T47D (cell line): Measurements from ENCODE around the gene HOMER1.

Experiments used
- DNase-seq, 2 experiments: peaks; one replicate each; pipeline versions ENCODE4 v3.0.0 to v3.0.0-alpha.2; 2011 to 2012; ENCODE audit warnings: low read depth in 1 of 2, low spot score in 1 of 2
- JUND ChIP-seq: IDR thresholded peaks from 2 replicates; pipeline ENCODE4 v1.6.1; 2012; ENCODE audit warnings: low read depth
- in situ Hi-C: cut with HindIII; loops from 2 replicates; pipeline ENCODE4 v1.10.0; 2016; ENCODE audit warnings: low sequenced_read_pairs, low pct_unique_long_range_greater_than_20kb

Gene HOMER1

DNA sequence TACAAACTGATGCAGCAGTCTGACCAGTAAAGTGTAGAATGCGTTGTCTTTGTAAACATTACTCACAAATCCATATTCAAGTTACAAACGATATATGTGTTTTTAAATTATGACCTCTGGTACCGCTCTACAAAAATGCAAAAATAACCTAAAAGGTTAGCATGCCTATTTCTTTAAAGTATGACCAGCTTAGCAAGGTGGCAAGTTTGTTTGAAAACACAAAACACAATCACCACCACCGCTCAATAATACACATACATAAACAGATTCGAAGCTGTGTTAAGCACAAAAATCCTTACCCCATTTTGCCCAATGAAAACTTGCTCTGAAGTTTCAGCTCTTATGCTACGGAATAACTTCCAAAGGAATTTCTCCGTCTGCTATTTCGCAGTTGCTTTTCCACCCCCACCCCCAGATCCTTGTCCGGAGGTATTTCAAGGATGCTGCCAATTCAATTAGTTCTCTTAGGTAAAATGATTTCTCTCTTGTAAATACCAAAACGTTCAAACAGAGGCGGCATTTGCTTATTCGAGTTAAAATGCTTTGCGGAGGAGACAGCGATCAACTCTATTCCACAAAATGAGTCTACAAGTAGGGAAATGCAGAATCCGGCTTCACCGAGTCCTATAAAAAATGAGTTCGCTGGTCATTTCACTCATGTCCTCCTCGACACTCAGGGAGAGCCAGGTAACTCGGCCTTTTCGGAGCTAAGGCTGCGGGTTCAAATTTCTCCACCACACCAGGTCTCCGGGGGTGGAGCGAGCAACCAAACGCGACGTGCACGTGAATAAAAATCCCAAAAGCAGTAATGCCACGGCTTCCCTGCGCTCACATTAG, 1.2 kb downstream of the HOMER1 start:
- peak in 1 of 2 experiments; percentile 59 for DNase-seq
- in situ Hi-C loops: no loop called here
- TF ChIP-seq JUND: no peak

- in situ Hi-C loops: no loop called here
- no peak for DNase-seq
- no peak for TF ChIP-seq JUND
Measured at GRCh38 chr5:79512049-79512448, 1.9 kb downstream of the HOMER1 start.

GRCh38 chr5:79510638-79511037, 3.3 kb downstream of the HOMER1 start:
- TF ChIP-seq JUND: no peak
- no peak for DNase-seq
- in situ Hi-C loops: no loop called here

DNA sequence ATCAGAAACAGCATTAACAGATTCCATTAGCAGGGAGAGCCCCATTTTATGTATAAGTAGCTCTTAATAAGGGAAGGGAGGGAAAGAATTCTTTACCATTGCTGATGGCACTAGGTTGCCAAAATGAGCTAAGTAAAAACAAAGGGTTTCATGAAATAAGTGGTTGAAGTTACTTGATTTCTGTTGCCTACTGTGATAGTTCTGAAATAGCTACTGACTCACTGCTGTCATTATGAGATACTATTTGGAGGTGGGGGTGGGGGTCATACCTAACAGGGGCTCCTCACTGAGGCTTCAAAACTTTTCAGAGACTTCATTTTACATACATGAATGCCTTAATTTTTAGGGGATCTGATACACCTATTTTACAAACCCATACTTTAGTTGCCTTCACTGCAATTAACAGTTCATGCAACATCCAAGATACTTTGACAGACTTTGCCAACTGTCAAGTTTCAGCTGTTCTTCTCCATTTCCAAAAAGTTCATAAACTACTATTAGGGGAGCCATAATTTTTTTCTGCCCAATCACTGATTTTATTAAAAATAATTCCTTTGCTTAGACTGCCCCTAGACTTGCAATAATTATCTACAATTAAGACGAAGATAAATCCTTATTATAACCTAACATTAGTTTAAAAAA, 4.6 kb downstream of the HOMER1 start:
- TF ChIP-seq JUND: no peak
- in situ Hi-C loops: no loop called here
- no peak for DNase-seq

GRCh38 chr5:79508794-79509193, 5.1 kb downstream of the HOMER1 start:
- in situ Hi-C loops: no loop called here
- DNase-seq: no peak
- no peak for TF ChIP-seq JUND

DNA sequence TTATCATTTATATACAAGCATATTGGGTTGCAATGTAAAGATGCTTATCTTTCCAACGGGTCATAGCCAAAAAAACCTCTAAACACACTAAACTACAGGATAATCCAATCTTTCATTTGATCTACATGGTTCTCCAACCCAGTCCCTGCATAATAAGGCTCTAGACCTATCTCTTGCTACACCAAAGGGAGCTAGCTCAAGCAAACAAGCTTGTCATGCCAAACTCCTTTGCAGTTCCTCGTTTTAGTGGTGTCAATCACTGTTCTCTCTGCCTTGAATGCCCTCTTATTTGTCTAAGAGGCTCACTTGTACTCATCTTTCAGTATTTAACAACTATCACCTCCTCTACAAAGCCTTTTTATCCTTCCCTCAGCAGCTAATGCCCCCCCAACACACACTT, 5.6 kb downstream of the HOMER1 start:
- no peak for TF ChIP-seq JUND
- in situ Hi-C loops: no loop called here
- DNase-seq: peak in 1 of 2 experiments; percentile 22

DNA sequence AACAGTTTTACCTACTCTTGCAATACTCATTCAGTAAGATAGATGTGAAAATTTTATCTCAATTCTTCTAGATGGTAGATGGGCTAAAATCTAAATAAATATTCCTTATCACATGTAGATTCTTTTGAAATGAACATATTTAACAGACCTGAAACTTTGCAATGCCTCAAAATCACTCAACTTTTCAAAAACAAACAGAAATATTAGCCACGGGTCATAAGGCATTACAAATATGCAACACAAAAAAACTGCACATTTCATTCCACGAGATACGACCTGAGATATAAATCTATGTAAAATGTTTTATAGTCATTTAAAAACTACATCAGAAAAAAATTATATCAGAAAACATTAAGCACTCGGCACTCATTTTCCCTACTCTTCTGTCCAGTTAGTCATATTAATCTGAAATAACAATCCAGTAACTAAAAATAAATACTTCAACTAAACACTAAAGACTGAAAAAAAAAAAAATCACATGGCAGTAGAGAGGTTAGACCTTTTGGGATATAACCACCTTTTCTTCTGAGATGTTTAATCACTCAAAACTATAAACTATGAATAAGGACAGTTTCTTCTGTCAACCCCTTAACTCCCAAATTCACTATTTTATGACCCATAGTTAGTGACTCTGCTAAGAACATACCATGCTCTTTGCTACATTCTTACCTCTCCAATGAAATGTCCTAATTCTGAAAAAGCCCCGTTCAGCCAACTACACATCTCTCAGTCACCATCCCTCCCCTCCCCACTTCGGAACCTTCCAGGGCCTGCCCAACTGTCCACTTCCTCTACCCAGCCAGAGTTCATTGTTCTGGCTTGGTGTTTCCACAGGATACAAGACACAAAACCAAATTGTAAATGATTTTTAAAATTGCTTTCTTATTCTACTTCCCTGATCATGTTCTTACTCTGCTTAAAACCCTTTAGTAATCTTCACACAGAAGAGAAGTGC, 6.4 kb downstream of the HOMER1 start:
- TF ChIP-seq JUND: no peak
- in situ Hi-C loops: no loop called here
- no peak for DNase-seq

DNA sequence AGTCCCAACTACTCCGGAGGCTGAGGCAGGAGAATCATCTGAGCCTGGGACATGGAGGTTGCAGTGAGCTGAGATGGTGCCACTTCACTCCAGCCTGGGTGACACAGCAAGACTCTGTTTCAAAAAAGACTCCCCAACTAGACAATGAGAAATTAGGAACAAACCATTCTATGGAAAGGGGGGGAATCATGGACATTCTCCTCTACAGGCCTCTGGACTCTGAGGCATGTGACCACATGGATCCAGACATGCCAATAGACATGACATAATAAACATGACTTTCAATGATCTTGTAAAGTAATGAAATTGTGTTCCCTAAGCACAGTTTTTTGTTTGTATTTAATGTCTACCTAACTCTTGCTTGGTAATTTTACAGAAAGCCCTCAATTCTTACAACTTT, 8.8 kb downstream of the HOMER1 start:
- no peak for TF ChIP-seq JUND
- no peak for DNase-seq
- in situ Hi-C loops: no loop called here

GRCh38 chr5:79503794-79504495, 10.0 kb downstream of the HOMER1 start:
- in situ Hi-C loops: no loop called here
- DNase-seq: no peak
- no peak for TF ChIP-seq JUND

- DNase-seq: no peak
- in situ Hi-C loops: no loop called here
- TF ChIP-seq JUND: no peak
Measured at GRCh38 chr5:79499640-79500273, 14.2 kb downstream of the HOMER1 start.

- in situ Hi-C loops: no loop called here
- TF ChIP-seq JUND: no peak
- peak in 1 of 2 experiments; percentile 23 for DNase-seq
Measured at GRCh38 chr5:79495311-79495710, 18.6 kb downstream of the HOMER1 start.
